ENCODE data around the gene HOXC9. TPM values are rescaled to one million over a fixed set of nuclear protein-coding genes. Genes with fewer than 3 reads are reported as not detected.
A peak's percentile ranks its signal among the peaks of the same experiment; 100 is the strongest.

The HOXC9 gene
- total and polyA plus RNA-seq, 2 donors = 0.73 to 1.8 TPM

- Histone ChIP-seq H3K27ac (ENCODE audit: low read depth) (no peak overlapping the region), H3K4me3 (ENCODE audit: low read depth, low read length) (no peak overlapping the region), H3K36me3 (ENCODE audit: insufficient read depth) (no peaks in the 10 kb centered on the region), H3K4me1 (ENCODE audit: insufficient read depth) (no peaks in the 10 kb centered on the region)
- no peak for DNase-seq (ENCODE audit: extremely low spot score)
- WGBS = 71% methylated on average over 19 of the region's 19 CpGs
These were observed 3.0 kb downstream of the HOXC9 start for GRCh38 chr12:54002915-54003389.

- H3K4me3 ChIP-seq (ENCODE audit: low read depth, low read length) = no peak overlapping the region
- DNase-seq (ENCODE audit: extremely low spot score) = no peak
- no peak overlapping the region for H3K27ac ChIP-seq (ENCODE audit: low read depth)
- H3K4me1 ChIP-seq (ENCODE audit: insufficient read depth) = no peaks in the 10 kb centered on the region
- H3K36me3 ChIP-seq (ENCODE audit: insufficient read depth) = no peaks in the 10 kb centered on the region
- WGBS = 77% methylated on average over 3 of the region's 3 CpGs
These were observed 3.7 kb downstream of the HOXC9 start for GRCh38 chr12:54003625-54004024.

GRCh38 chr12:54004063-54004840, 4.3 kb downstream of the HOXC9 start:
- Histone ChIP-seq H3K27ac (ENCODE audit: low read depth) (no peak overlapping the region), H3K36me3 (ENCODE audit: insufficient read depth) (no peaks in the 10 kb centered on the region), H3K4me1 (ENCODE audit: insufficient read depth) (no peaks in the 10 kb centered on the region), H3K4me3 (ENCODE audit: low read depth, low read length) (no peak overlapping the region)
- no peak for DNase-seq (ENCODE audit: extremely low spot score)
- 45% methylated on average over 20 of the region's 20 CpGs for WGBS

GRCh38 chr12:54004841-54005530, 5.0 kb downstream of the HOXC9 start:
- WGBS = 30% methylated on average over 31 of the region's 31 CpGs
- DNase-seq (ENCODE audit: extremely low spot score) = no peak
- Histone ChIP-seq H3K27ac (ENCODE audit: low read depth) (no peak overlapping the region), H3K4me1 (ENCODE audit: insufficient read depth) (no peaks in the 10 kb centered on the region), H3K4me3 (ENCODE audit: low read depth, low read length) (no peak overlapping the region), H3K36me3 (ENCODE audit: insufficient read depth) (no peaks in the 10 kb centered on the region)

GRCh38 chr12:54005531-54005852, 5.5 kb downstream of the HOXC9 start:
- no peak for DNase-seq (ENCODE audit: extremely low spot score)
- Histone ChIP-seq H3K4me1 (ENCODE audit: insufficient read depth) (no peaks in the 10 kb centered on the region), H3K4me3 (ENCODE audit: low read depth, low read length) (no peak overlapping the region), H3K36me3 (ENCODE audit: insufficient read depth) (no peaks in the 10 kb centered on the region), H3K27ac (ENCODE audit: low read depth) (no peak overlapping the region)
- WGBS = 10% methylated on average over 26 of the region's 26 CpGs

GRCh38 chr12:54005853-54006558, 6.0 kb downstream of the HOXC9 start:
- no peaks in the 10 kb centered on the region for H3K4me1 ChIP-seq (ENCODE audit: insufficient read depth)
- no peak overlapping the region for H3K4me3 ChIP-seq (ENCODE audit: low read depth, low read length)
- WGBS = 14% methylated on average over 39 of the region's 39 CpGs
- H3K36me3 ChIP-seq (ENCODE audit: insufficient read depth) = no peaks in the 10 kb centered on the region
- DNase-seq (ENCODE audit: extremely low spot score) = peak; percentile 76
- H3K27ac ChIP-seq (ENCODE audit: low read depth) = no peak overlapping the region

- no peaks in the 10 kb centered on the region for H3K4me1 ChIP-seq (ENCODE audit: insufficient read depth)
- DNase-seq (ENCODE audit: extremely low spot score) = no peak
- no peak overlapping the region for H3K4me3 ChIP-seq (ENCODE audit: low read depth, low read length)
- 48% methylated on average over 22 of the region's 22 CpGs for WGBS
- H3K27ac ChIP-seq (ENCODE audit: low read depth) = no peak overlapping the region
- no peaks in the 10 kb centered on the region for H3K36me3 ChIP-seq (ENCODE audit: insufficient read depth)
These were observed 6.7 kb downstream of the HOXC9 start for GRCh38 chr12:54006559-54007220.

- H3K4me3 ChIP-seq (ENCODE audit: low read depth, low read length) = no peak overlapping the region
- no peaks in the 10 kb centered on the region for H3K36me3 ChIP-seq (ENCODE audit: insufficient read depth)
- no peak overlapping the region for H3K27ac ChIP-seq (ENCODE audit: low read depth)
- H3K4me1 ChIP-seq (ENCODE audit: insufficient read depth) = no peaks in the 10 kb centered on the region
- WGBS = 62% methylated on average over 2 of the region's 2 CpGs
- no peak for DNase-seq (ENCODE audit: extremely low spot score)
These were observed 7.7 kb downstream of the HOXC9 start for GRCh38 chr12:54007538-54008259.

GRCh38 chr12:54008260-54008552, 8.2 kb downstream of the HOXC9 start:
- H3K36me3 ChIP-seq (ENCODE audit: insufficient read depth) = no peaks in the 10 kb centered on the region
- DNase-seq (ENCODE audit: extremely low spot score) = no peak
- no peak overlapping the region for H3K27ac ChIP-seq (ENCODE audit: low read depth)
- H3K4me1 ChIP-seq (ENCODE audit: insufficient read depth) = no peaks in the 10 kb centered on the region
- H3K4me3 ChIP-seq (ENCODE audit: low read depth, low read length) = no peak overlapping the region
- WGBS = 45% methylated on average over 2 of the region's 2 CpGs

GRCh38 chr12:54009171-54010052, 9.5 kb downstream of the HOXC9 start:
- WGBS = 4% methylated on average over 51 of the region's 51 CpGs
- Histone ChIP-seq H3K4me3 (ENCODE audit: low read depth, low read length) (peak overlapping the region; percentile 2), H3K27ac (ENCODE audit: low read depth) (no peak overlapping the region), H3K36me3 (ENCODE audit: insufficient read depth) (no peaks in the 10 kb centered on the region), H3K4me1 (ENCODE audit: insufficient read depth) (no peaks in the 10 kb centered on the region)
- no peak for DNase-seq (ENCODE audit: extremely low spot score)

- no peaks in the 10 kb centered on the region for H3K36me3 ChIP-seq (ENCODE audit: insufficient read depth)
- no peak for DNase-seq (ENCODE audit: extremely low spot score)
- H3K4me3 ChIP-seq (ENCODE audit: low read depth, low read length) = no peak overlapping the region
- H3K4me1 ChIP-seq (ENCODE audit: insufficient read depth) = no peaks in the 10 kb centered on the region
- 25% methylated on average over 10 of the region's 10 CpGs for WGBS
- no peak overlapping the region for H3K27ac ChIP-seq (ENCODE audit: low read depth)
These were observed 10.4 kb downstream of the HOXC9 start for GRCh38 chr12:54010053-54010971.
